DND-41 (cell line): ENCODE data around the gene CHMP4A.

ENCODE experiments used
- EZH2 ChIP-seq: IDR thresholded peaks from 3 replicates; pipeline ENCODE4 v1.6.1; 2012; ENCODE audit warnings: borderline replicate concordance, low read depth, mild to moderate bottlenecking, moderate library complexity, low read length, inconsistent platforms; ENCODE audit not compliant: severe bottlenecking
- TF ChIP-seq, protein P1 (sequence below): IDR thresholded peaks from 2 replicates; pipeline ENCODE4 v1.5.1; 2012; ENCODE audit warnings: borderline replicate concordance, low read length, moderate library complexity, mild to moderate bottlenecking; ENCODE audit not compliant: poor library complexity, severe bottlenecking; ENCODE audit errors: extremely low read depth

GRCh38 chr14:24228902-24229301 is 15.6 kb upstream of the CHMP4A start:
- TF ChIP-seq EZH2: no peak
- TF ChIP-seq, protein P1, sequence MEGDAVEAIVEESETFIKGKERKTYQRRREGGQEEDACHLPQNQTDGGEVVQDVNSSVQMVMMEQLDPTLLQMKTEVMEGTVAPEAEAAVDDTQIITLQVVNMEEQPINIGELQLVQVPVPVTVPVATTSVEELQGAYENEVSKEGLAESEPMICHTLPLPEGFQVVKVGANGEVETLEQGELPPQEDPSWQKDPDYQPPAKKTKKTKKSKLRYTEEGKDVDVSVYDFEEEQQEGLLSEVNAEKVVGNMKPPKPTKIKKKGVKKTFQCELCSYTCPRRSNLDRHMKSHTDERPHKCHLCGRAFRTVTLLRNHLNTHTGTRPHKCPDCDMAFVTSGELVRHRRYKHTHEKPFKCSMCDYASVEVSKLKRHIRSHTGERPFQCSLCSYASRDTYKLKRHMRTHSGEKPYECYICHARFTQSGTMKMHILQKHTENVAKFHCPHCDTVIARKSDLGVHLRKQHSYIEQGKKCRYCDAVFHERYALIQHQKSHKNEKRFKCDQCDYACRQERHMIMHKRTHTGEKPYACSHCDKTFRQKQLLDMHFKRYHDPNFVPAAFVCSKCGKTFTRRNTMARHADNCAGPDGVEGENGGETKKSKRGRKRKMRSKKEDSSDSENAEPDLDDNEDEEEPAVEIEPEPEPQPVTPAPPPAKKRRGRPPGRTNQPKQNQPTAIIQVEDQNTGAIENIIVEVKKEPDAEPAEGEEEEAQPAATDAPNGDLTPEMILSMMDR: no peak
